GM19397 (cell line): ENCODE data around the gene PTRHD1.
"Not testable (repeated sequence)": the region's sequence is repeated elsewhere in the genome, so short reads cannot be mapped to it uniquely, and the experiment has no call there.

ENCODE experiments used
- ATAC-seq: cut with Tn5 transposase; IDR thresholded peaks from one replicate; pipeline ENCODE4 v1.9.1; 2021; ENCODE audit warnings: mild to moderate bottlenecking, moderate library complexity; ENCODE audit not compliant: unreplicated experiment

The PTRHD1 gene

DNA sequence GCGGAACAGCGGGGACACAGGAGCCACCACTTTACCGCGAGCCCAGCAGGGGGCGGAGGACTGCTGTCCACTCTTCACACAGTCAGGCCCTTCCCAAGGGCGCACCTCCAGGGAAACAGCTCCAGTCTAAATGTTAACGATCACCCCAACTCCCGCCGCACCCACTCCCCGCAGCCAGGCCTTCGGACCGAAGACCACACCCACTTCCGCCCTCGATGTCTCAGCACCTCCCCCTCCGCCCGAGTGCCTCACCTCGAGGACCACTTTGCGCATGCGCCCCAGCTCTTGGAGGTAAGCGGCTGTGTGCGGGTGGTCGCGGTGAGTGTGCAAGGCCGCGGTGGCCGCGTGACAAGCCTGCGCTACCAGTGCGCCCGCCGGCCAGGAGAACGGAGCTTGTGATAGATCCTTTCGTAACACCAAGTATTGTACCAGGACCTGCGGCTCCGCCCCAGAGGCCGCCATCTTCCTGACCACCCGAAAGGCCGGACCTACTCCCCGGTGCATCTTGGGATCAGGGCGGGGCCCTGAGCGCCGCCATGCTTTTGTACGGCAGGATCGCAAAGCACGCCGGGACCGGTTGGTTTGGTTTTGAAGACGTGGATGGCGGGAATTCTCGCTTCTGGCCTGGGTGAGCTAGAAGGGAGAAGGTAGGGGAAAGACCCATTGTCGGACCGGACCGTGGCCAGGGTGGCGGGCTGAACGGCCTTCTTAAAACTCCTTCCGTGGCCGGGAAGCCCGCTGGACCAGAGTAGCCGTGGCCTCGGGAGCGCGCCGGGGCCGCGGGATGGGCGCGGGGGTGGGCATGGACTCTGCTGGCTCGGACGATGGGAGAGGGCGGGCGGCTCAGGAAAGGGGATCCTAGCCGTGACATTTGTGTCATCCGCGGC, at the start of gene PTRHD1, which contains the start of gene CENPO:
Gene PTRHD1 (minus strand): TSS at position 518 of the 887 bp plus-strand sequence. CDS start 14 bp downstream, at position 504.
Gene CENPO (plus strand): TSS at position 552 of the 887 bp plus-strand sequence. CDS start 495 bp downstream, outside the sequence.
- peak; percentile 93 for ATAC-seq

GRCh38 chr2:24842081-24843050, 49.2 kb upstream of the PTRHD1 start:
- ATAC-seq = no peak

DNA sequence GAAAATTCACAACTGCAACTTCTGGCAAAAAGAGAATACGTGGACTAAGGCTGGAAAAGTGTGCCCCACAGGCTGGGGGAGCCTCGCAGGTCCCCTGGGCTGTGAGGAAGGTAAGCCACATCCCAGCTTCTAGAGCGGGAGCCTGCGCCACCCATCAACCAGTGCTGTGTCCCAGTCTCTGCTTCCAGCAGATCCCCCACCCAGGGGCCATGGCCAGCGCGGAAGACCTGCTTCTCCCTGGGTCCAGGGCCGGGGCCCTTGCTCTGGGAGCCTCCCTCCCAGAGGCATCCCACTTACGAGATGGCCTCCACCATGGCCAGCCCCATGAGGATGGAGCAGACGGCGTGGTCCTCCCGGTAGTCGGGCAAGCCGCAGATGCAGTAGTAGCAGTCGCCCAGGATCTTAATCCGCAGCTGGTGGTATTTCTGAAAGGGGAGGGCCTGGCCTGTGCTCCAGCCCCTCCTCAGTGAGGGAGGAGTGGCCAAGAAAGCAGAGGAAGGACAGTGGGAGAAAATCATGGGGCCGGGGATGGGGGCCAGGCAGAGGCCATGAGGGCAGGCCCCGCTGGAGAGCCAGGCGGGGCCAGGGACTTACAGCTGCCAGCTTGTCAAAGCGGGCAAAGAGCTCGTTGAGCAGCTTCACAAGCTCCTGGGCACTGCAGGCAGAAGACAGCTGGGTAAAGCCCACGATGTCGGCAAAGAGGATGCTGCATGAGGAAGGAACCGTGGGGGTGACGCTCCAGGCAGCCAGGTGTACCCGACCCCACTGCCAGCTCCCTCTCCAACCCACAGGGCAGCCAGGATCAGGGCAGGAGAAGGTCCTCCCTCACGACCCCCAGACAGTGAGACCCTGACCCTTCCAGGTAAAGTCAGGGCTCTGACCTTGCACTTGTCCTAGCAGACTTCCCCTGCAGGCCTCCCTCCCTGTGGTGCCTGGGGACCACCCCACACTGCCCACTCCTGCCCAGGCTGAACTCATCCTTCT, 48.1 kb upstream of the PTRHD1 start:
- no peak for ATAC-seq

GRCh38 chr2:24840164-24840869, 47.1 kb upstream of the PTRHD1 start:
- no peak for ATAC-seq

GRCh38 chr2:24839729-24840128, 46.5 kb upstream of the PTRHD1 start:
- ATAC-seq = no peak

- no peak for ATAC-seq
Measured at GRCh38 chr2:24838541-24838940, 45.4 kb upstream of the PTRHD1 start.

GRCh38 chr2:24837996-24838513, 44.9 kb upstream of the PTRHD1 start:
- ATAC-seq = no peak

GRCh38 chr2:24836706-24837105, 43.5 kb upstream of the PTRHD1 start:
- no peak for ATAC-seq

DNA sequence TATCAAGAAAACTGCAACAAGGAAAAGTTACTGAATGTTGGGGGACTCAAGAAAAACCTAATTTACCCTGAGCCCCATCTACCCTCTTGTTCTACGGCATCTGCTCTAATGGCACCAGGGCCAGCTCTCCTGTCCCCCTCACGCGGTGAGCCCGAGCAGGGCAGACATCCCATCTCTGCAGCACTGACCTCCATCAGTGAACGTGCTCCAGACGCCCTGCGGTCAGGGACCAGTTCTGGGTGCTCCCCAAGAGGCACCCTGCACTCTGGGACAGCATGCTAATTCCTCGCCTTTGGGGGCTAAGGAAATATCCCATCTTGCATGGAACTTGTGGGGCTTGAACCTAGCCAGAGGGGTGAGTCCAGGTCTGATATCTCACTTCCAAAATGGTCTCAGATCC, 43.0 kb upstream of the PTRHD1 start:
- no peak for ATAC-seq

DNA sequence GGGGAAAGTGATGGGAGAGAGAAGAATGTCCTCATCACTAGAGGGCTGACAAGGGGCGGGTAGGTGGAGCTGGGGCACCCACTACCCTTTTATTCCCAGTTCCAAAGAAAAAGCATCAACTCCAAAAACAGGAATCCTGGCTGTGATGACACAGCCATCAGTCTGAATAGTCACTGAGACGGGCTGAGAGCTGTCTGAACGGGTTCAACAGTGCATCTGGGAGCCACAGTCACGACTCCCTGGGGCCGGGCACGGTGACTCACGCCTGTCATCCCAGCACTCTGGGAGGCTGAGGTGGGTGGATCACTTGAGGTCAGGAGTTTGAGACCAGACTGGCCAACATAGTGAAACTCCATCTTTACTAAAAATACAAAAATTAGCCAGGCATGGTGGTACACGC, 42.2 kb upstream of the PTRHD1 start:
- not testable (repeated sequence) for ATAC-seq

DNA sequence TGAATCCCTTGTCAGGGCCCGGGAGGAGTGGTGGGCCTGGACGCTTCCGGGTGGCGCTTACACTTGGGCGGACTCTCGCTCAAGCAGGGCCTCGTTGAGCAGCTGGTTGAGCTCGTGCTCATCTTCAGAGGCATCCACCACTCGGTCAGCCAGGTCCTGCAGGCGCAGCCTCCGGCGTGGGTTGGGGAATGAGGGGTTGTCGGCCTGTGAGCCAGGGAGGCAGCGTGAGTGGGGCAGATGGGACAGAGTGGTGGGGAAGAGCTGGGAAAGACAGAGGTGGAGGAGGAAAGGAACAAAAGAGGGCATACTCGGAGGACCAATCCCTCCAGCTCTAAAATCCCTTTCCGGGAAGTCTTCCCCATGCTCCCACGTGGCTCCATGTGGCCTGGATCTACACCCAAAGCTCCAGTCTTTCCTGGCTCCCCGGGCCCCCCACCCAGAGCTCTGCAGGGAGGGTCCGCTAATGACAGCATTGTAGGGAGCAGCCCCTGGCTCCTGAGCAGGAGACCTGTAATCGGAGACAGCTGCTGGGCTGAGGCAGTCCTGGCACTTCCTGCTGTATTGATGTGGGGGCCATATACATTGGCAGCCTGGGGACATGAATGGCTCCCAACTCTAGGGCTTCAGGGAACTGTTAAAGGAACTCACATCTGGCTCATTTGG, 41.7 kb upstream of the PTRHD1 start:
- ATAC-seq = no peak

DNA sequence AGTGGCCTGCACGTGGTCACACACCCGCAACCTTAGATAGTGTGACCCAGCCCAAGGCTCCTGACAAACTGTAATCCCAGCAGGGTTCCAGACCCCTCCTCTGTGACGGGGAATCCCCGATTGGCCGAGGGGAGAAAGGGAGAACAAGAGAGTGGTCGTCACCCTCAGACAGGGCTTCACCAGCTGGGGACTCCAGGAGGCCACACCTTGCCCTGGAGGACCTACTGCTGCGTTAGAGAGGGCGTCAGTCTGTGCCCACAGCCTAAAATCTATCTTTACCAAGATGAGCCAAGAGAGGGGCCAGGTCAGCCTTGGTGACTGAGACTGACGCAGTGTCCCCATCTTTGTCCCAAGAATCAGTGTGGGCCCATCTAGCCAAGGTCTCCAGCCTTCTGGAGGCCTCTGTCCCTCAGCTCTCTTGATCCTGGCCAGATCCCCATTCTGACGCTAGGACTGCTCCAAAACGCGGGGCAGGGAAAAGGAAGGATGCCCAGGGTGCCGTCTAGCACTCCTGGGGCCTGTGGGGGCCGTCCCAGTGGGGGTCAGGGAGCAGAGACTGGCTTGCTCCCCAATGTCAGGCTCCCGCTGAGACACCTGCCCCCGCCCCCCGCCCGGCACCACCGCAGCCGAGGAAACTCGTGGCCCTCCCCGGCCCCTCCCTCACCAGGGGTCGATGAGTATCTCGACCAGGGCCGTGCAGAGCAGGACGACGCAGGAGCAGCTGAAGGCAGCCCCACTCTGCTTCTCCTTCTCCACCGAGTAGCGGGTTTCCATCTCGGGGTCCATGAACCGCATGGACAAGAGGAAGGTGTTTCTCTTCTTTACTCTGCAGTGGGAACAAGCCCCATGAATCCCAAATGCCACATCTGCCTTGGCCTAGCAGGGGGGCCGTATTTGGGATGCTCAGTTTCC, 40.9 kb upstream of the PTRHD1 start:
- ATAC-seq = no peak

GRCh38 chr2:24832931-24833701, 39.9 kb upstream of the PTRHD1 start:
- ATAC-seq = no peak

DNA sequence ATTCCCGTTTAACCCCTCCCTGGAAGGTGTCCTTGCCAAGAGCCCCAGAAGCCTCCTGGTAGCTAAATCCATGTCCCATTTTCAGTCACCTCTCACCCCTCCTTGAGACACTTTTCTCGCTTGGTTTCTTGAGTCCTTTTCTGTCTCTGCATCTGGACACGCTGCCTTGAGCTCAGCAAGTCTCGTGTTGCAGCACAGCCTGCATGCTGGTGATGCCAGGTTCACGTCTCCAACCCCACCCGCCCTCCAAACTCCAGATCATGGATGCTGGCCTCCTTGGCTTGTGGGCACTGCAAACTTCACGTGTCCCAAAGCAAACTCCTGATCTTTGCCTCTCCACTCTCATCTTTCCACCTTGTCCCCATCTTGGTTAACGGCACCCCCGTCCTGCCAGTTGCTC, 39.3 kb upstream of the PTRHD1 start:
- no peak for ATAC-seq

DNA sequence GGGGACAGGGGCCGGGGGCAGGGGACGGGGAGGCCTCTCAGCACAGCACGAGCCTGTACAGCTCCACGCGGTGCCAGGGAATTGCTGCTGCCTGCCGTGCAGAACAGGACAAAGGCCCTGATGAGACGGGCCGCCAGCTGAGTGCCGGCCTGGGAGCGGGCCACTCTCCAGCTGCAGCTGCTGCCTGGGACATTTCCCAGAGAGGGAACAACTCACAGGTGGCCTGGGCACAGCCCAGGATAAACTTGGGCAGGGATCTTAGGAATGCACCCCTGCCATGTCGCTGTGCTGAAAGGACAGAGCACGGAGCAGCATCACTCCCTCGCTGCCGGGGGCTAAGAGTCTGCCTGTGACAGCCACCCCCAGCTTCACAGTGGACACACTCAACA, 38.9 kb upstream of the PTRHD1 start:
- ATAC-seq = no peak

- ATAC-seq = no peak
Measured at GRCh38 chr2:24831221-24832072, 38.3 kb upstream of the PTRHD1 start.
